Measurements from ENCODE around the gene CARD11. TPM values are rescaled to one million over a fixed set of nuclear protein-coding genes. Genes with fewer than 3 reads are reported as not detected.
"Not testable (repeated sequence)": the region's sequence is repeated elsewhere in the genome, so short reads cannot be mapped to it uniquely, and the experiment has no call there.

The CARD11 gene
- total and polyA plus RNA-seq, 2 experiments from 2014 or later: 0.15 TPM; not detected in 1

GRCh38 chr7:3028071-3028757 is 15.5 kb downstream of the CARD11 start:
- Histone ChIP-seq H3K27me3 (no peaks in the 10 kb centered on the region), H3K27ac (no peak overlapping the region), H3K36me3 (no peaks in the 10 kb centered on the region), H3K4me3 (no peak overlapping the region), H3K4me1 (ENCODE audit: low read depth) (no peaks in the 10 kb centered on the region), H3K9me3 (ENCODE audit: low read depth) (no peaks in the 10 kb centered on the region)
- DNase-seq (ENCODE audit: low read depth in 1 of 2, low spot score in 1 of 2): peak in 1 of 2 donors; percentile 29
- TF ChIP-seq CTCF (IDR thresholded peaks at IDR 0.05; ENCODE audit: low read depth, low read length): no peak

DNA sequence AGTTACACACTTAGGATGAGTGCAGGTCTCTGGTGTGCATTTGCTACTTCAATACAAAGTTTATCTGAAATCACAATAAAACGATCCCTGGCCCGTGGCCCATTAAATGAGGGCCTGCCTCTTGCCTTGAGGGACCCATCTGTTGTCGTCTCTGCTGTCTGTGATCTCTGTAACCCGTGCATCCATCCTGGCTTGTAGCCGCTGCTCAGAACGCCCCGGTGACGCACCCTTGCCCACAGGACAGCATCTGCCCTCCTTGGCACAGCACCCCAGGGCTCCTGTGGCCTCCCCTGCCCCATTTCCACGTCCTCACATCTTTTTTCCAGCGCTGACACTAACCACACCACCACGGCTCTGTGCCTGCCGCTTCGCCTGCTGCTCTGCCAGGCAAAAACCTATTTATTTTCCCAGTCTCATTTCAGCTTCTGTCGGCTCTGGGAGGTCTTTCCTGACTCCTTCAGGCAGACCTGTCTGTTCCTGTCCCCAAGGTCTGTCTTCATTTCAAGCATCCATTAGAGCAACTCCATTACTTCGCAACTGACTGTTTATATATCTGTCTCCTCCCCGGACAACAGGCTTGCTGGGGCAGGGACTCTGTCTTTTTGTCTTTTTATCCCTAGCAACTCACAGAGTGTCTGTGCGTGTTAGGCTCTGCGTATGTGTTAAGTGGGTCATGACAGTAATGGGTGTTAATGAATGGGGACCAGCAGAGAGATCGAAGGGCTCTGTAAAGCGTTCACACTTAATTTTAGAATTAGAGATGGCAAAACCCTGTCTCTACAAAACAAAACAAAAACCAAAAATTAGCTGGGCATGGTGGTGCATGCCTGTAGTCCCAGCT is 16.4 kb downstream of the CARD11 start:
- Histone ChIP-seq H3K36me3 (no peaks in the 10 kb centered on the region), H3K27ac (no peak overlapping the region), H3K27me3 (no peaks in the 10 kb centered on the region), H3K4me3 (no peak overlapping the region), H3K9me3 (ENCODE audit: low read depth) (no peaks in the 10 kb centered on the region), H3K4me1 (ENCODE audit: low read depth) (no peaks in the 10 kb centered on the region)
- no peak for TF ChIP-seq CTCF (IDR thresholded peaks at IDR 0.05; ENCODE audit: low read depth, low read length)
- DNase-seq (ENCODE audit: low read depth in 1 of 2, low spot score in 1 of 2): no peak

- Histone ChIP-seq H3K4me1 (ENCODE audit: low read depth) (no peaks in the 10 kb centered on the region), H3K4me3 (no peak overlapping the region), H3K36me3 (no peaks in the 10 kb centered on the region), H3K27ac (no peak overlapping the region), H3K27me3 (no peaks in the 10 kb centered on the region), H3K9me3 (ENCODE audit: low read depth) (no peaks in the 10 kb centered on the region)
- TF ChIP-seq CTCF (IDR thresholded peaks at IDR 0.05; ENCODE audit: low read depth, low read length): no peak
- no peak for DNase-seq (ENCODE audit: low read depth in 1 of 2, low spot score in 1 of 2)
Observed at GRCh38 chr7:3025616-3026015, 18.1 kb downstream of the CARD11 start.

- Histone ChIP-seq H3K4me3 (no peak overlapping the region), H3K36me3 (no peaks in the 10 kb centered on the region), H3K27ac (no peak overlapping the region), H3K9me3 (ENCODE audit: low read depth) (no peaks in the 10 kb centered on the region), H3K4me1 (ENCODE audit: low read depth) (no peaks in the 10 kb centered on the region), H3K27me3 (no peaks in the 10 kb centered on the region)
- no peak for TF ChIP-seq CTCF (IDR thresholded peaks at IDR 0.05; ENCODE audit: low read depth, low read length)
- DNase-seq (ENCODE audit: low read depth in 1 of 2, low spot score in 1 of 2): no peak
Observed at GRCh38 chr7:3021825-3022224, 21.8 kb downstream of the CARD11 start.

DNA sequence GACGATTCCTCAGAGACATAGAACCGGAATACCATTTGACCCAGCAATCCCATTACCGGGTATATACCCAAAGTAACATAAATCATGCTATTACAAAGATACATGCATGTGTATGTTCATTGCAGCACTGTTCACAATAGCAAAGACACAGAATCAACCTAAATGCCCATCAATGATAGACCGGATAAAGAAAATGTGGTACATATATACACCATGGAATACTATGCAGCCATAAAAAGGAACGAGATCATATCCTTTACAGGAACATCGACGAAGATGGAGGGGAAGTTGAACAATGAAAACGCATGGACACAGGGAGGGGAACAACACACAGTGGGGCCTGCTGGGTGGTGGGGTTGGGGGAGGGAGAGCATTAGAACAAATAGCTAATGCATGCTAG is 22.4 kb downstream of the CARD11 start:
- H3K4me1 ChIP-seq (ENCODE audit: low read depth); DNase-seq (ENCODE audit: low read depth in 1 of 2, low spot score in 1 of 2); H3K27me3 ChIP-seq; H3K9me3 ChIP-seq (ENCODE audit: low read depth); H3K4me3 ChIP-seq; H3K27ac ChIP-seq; H3K36me3 ChIP-seq: not testable (repeated sequence)

- H3K27me3 ChIP-seq: no peaks in the 10 kb centered on the region
- H3K4me1 ChIP-seq (ENCODE audit: low read depth): no peaks in the 10 kb centered on the region
- no peak overlapping the region for H3K27ac ChIP-seq
- no peak for TF ChIP-seq CTCF (IDR thresholded peaks at IDR 0.05; ENCODE audit: low read depth, low read length)
- DNase-seq (ENCODE audit: low read depth in 1 of 2, low spot score in 1 of 2): no peak
- H3K9me3 ChIP-seq (ENCODE audit: low read depth): no peaks in the 10 kb centered on the region
- H3K4me3 ChIP-seq: no peak overlapping the region
- H3K36me3 ChIP-seq: no peaks in the 10 kb centered on the region
Observed at GRCh38 chr7:3020416-3020815, 23.3 kb downstream of the CARD11 start.

Data from cardiac muscle cell (in vitro differentiated cells and primary cell).